Measurements from ENCODE around the gene EEF1A2. TPM values are rescaled to one million over a fixed set of nuclear protein-coding genes. Genes with fewer than 3 reads are reported as not detected.

EEF1A2 gene
- polyA plus RNA-seq, 3 donors: 0.08 TPM; not detected in 2

- no peak overlapping the region for H3K27ac ChIP-seq (ENCODE audit: low read depth in 1 of 2, low read length in 2 of 2)
- Mint-ChIP-seq H3K9me3 (no peaks in the 10 kb centered on the region), H3K27ac (peak overlapping the region in 1 of 7 donors; percentile 64), H3K27me3 (ENCODE audit: low read depth in 3 of 3) (peaks cover 16 to 28% (median 26%) of the 10 kb centered on the region in 3 donors), H3K4me3 (no peak overlapping the region), H3K36me3 (no peaks in the 10 kb centered on the region), H3K4me1 (no peaks in the 10 kb centered on the region)
- H3K9ac ChIP-seq (ENCODE audit: insufficient read depth, low read length, poor library complexity, severe bottlenecking): no peak overlapping the region
- H3K4me2 ChIP-seq (replicated peaks; ENCODE audit: extremely low read depth, low read length, poor library complexity, severe bottlenecking): no peak overlapping the region
- peaks cover 2 to 16% of the 10 kb centered on the region in 2 donors for H3K27me3 ChIP-seq (ENCODE audit: control insufficient read depth in 2 of 2, insufficient read depth in 2 of 2, low read length in 2 of 2)
- TF ChIP-seq, protein P1, sequence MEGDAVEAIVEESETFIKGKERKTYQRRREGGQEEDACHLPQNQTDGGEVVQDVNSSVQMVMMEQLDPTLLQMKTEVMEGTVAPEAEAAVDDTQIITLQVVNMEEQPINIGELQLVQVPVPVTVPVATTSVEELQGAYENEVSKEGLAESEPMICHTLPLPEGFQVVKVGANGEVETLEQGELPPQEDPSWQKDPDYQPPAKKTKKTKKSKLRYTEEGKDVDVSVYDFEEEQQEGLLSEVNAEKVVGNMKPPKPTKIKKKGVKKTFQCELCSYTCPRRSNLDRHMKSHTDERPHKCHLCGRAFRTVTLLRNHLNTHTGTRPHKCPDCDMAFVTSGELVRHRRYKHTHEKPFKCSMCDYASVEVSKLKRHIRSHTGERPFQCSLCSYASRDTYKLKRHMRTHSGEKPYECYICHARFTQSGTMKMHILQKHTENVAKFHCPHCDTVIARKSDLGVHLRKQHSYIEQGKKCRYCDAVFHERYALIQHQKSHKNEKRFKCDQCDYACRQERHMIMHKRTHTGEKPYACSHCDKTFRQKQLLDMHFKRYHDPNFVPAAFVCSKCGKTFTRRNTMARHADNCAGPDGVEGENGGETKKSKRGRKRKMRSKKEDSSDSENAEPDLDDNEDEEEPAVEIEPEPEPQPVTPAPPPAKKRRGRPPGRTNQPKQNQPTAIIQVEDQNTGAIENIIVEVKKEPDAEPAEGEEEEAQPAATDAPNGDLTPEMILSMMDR (IDR thresholded peaks at IDR 0.05): no peak
- H3K9me3 ChIP-seq (replicated peaks in 1 of 2; ENCODE audit: control insufficient read depth in 1 of 2, insufficient read depth in 1 of 2, low read length in 2 of 2): no peaks in the 10 kb centered on the region
- H2AFZ ChIP-seq (ENCODE audit: insufficient read depth, low read depth, low read length, poor library complexity, severe bottlenecking): no peak overlapping the region
- no peaks in the 10 kb centered on the region for H3K79me2 ChIP-seq (ENCODE audit: insufficient read depth, low read length)
- no peak overlapping the region for H3K4me3 ChIP-seq (replicated peaks in 1 of 3; ENCODE audit: low read depth in 2 of 3, low read length in 3 of 3)
- 93% methylated on average over 20 of the region's 30 CpGs for WGBS (ENCODE audit: insufficient coverage)
- intact Hi-C loops (cut with micrococcal nuclease): no loop called here
- H3K36me3 ChIP-seq (replicated peaks in 1 of 2; ENCODE audit: control insufficient read depth in 1 of 2, insufficient read depth in 2 of 2, low read length in 2 of 2): no peaks in the 10 kb centered on the region
- no peak for DNase-seq
- no peaks in the 10 kb centered on the region for H4K20me1 ChIP-seq (ENCODE audit: insufficient read depth, low read length)
- no peaks in the 10 kb centered on the region for H3K4me1 ChIP-seq (ENCODE audit: control insufficient read depth in 1 of 2, insufficient read depth in 2 of 2, low read length in 2 of 2)
These were observed 48.8 kb downstream of the EEF1A2 start for GRCh38 chr20:63449796-63450730.

DNA sequence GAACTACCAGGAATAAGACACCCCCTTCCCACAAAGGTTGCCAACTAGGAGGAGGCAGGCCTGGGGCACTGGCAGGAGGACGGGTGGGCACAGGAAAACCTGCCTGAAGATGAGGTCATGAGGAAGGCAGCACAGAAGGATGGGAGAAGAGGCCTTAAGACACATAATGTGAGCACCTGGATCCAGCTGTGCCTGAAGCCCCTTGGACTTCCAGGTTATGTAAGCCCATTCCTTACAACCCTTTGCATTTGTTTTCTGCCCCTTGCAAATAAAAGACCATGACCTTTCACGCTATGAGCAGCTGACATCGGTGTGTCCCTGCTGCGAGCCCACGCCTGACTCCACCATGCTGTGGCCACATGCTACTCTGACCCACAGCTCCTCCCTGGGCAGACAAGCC lies 49.9 kb downstream of the EEF1A2 start:
- WGBS (ENCODE audit: insufficient coverage): 98% methylated on average over 5 of the region's 5 CpGs

More for the DNA sequence above, 49.9 kb downstream of the EEF1A2 start:
- peaks cover 2 to 5% of the 10 kb centered on the region in 2 donors for H3K27me3 ChIP-seq (ENCODE audit: control insufficient read depth in 2 of 2, insufficient read depth in 2 of 2, low read length in 2 of 2)
- H3K4me3 ChIP-seq (replicated peaks in 1 of 3; ENCODE audit: low read depth in 2 of 3, low read length in 3 of 3): no peak overlapping the region
- Mint-ChIP-seq H3K27me3 (ENCODE audit: low read depth in 3 of 3) (peaks cover 8 to 18% (median 17%) of the 10 kb centered on the region in 3 donors), H3K36me3 (no peaks in the 10 kb centered on the region), H3K9me3 (peaks cover 0 to 3% (median 0%) of the 10 kb centered on the region in 7 donors), H3K4me1 (no peaks in the 10 kb centered on the region), H3K27ac (no peak overlapping the region), H3K4me3 (no peak overlapping the region)
- H2AFZ ChIP-seq (ENCODE audit: insufficient read depth, low read depth, low read length, poor library complexity, severe bottlenecking): no peak overlapping the region
- H3K9ac ChIP-seq (ENCODE audit: insufficient read depth, low read length, poor library complexity, severe bottlenecking): no peak overlapping the region
- H3K4me1 ChIP-seq (ENCODE audit: control insufficient read depth in 1 of 2, insufficient read depth in 2 of 2, low read length in 2 of 2): no peaks in the 10 kb centered on the region
- no peak overlapping the region for H3K27ac ChIP-seq (ENCODE audit: low read depth in 1 of 2, low read length in 2 of 2)
- TF ChIP-seq, protein P1 (IDR thresholded peaks at IDR 0.05): no peak
- no peaks in the 10 kb centered on the region for H3K79me2 ChIP-seq (ENCODE audit: insufficient read depth, low read length)
- H3K9me3 ChIP-seq (replicated peaks in 1 of 2; ENCODE audit: control insufficient read depth in 1 of 2, insufficient read depth in 1 of 2, low read length in 2 of 2): peaks cover 0 to under 1% of the 10 kb centered on the region in 2 donors
- no peaks in the 10 kb centered on the region for H3K36me3 ChIP-seq (replicated peaks in 1 of 2; ENCODE audit: control insufficient read depth in 1 of 2, insufficient read depth in 2 of 2, low read length in 2 of 2)
- no peak overlapping the region for H3K4me2 ChIP-seq (replicated peaks; ENCODE audit: extremely low read depth, low read length, poor library complexity, severe bottlenecking)
- DNase-seq: no peak
- H4K20me1 ChIP-seq (ENCODE audit: insufficient read depth, low read length): no peaks in the 10 kb centered on the region
- intact Hi-C loops (cut with micrococcal nuclease): no loop called here

All from CD14-positive monocyte (primary cell).